Cardiac fibroblast (primary cell): ENCODE results near the gene CA10.

Experiments
- DNase-seq, 2 donors: peaks; one replicate each; pipeline versions ENCODE4 v3.0.0 to v3.0.0-alpha.2; 2010; ENCODE audit warnings: low read depth in 2 of 2
- H3K4me3 ChIP-seq, 2 donors: replicated peaks in 1 of 2; 1 replicate in 1 of 2; 2 replicates in 1 of 2; pipeline ENCODE4 v1.5.1; 2011; ENCODE audit warnings: low read depth in 2 of 2, low read length in 2 of 2, mild to moderate bottlenecking in 2 of 2, moderate library complexity in 1 of 2
- CTCF ChIP-seq: IDR thresholded peaks from one replicate; pipeline ENCODE4 v1.5.1; 2011; ENCODE audit warnings: low read depth, mild to moderate bottlenecking, low read length, inconsistent platforms

The CA10 gene

GRCh38 chr17:52027081-52027480 lies 131.4 kb downstream of the CA10 start:
- no peak overlapping the region for H3K4me3 ChIP-seq

GRCh38 chr17:52026075-52026474 lies 132.4 kb downstream of the CA10 start:
- no peak for DNase-seq
- H3K4me3 ChIP-seq: no peak overlapping the region
- no peak for TF ChIP-seq CTCF

More at GRCh38 chr17:52027081-52027480, 131.4 kb downstream of the CA10 start:
- TF ChIP-seq CTCF: no peak
- no peak for DNase-seq

- no peak overlapping the region for H3K4me3 ChIP-seq
- DNase-seq: peak in 1 of 2 donors; percentile 5
- TF ChIP-seq CTCF: no peak
These were observed 133.3 kb downstream of the CA10 start for GRCh38 chr17:52025236-52025635.

- no peak overlapping the region for H3K4me3 ChIP-seq
- TF ChIP-seq CTCF: no peak
- peak in 1 of 2 donors; percentile 8 for DNase-seq
These were observed 134.1 kb downstream of the CA10 start for GRCh38 chr17:52024300-52024870.

- no peak overlapping the region for H3K4me3 ChIP-seq
- no peak for TF ChIP-seq CTCF
- DNase-seq: no peak
These were observed 147.4 kb downstream of the CA10 start for GRCh38 chr17:52011064-52011463.

- H3K4me3 ChIP-seq: no peak overlapping the region
- DNase-seq: no peak
- TF ChIP-seq CTCF: no peak
These were observed 158.9 kb downstream of the CA10 start for GRCh38 chr17:51999654-52000053.

GRCh38 chr17:51997723-51998122 lies 160.8 kb downstream of the CA10 start:
- DNase-seq: no peak
- TF ChIP-seq CTCF: no peak
- H3K4me3 ChIP-seq: no peak overlapping the region
